Common myeloid progenitor, CD34-positive (primary cell): Measurements from ENCODE around the gene POGLUT2.

ENCODE experiments used
- CTCF ChIA-PET: fragments of 350-600 bp; sonication (Branson Sonifier 250); formaldehyde crosslinking; loops from one replicate; lab custom pipeline; 2021; ENCODE audit warnings: antibody characterized with exemption; lab: Charles Lee
- POLR2A ChIA-PET: fragments of 350-600 bp; sonication (Branson Sonifier 250); formaldehyde crosslinking; loops from one replicate; lab custom pipeline; 2021; ENCODE audit warnings: antibody characterized with exemption; lab: Charles Lee
- DNase-seq, 3 donors: peaks; one replicate each; pipeline versions ENCODE4 v3.0.0 to v3.0.0-alpha.2; 2013
- H3K27ac ChIP-seq, 2 experiments: 1 replicate in 1 of 2; 2 replicates in 1 of 2; pipeline ENCODE4 v1.7.0; 2013; ENCODE audit warnings: inconsistent platforms in 2 of 2, low read length in 2 of 2, mild to moderate bottlenecking in 2 of 2, low read depth in 1 of 2, moderate library complexity in 1 of 2; ENCODE audit not compliant: severe bottlenecking in 2 of 2, insufficient read depth in 1 of 2, poor library complexity in 1 of 2
- H3K27me3 ChIP-seq, 5 experiments: replicated peaks in 2 of 5; 1 replicate in 3 of 5; 2 replicates in 2 of 5; pipeline versions ENCODE4 v1.6.1 to v1.7.0; 2013; ENCODE audit warnings: low read length in 4 of 5, mild to moderate bottlenecking in 2 of 5, moderate library complexity in 2 of 5, inconsistent platforms in 1 of 5; ENCODE audit not compliant: insufficient read depth in 5 of 5, control insufficient read depth in 4 of 5
- H3K36me3 ChIP-seq, 4 experiments: 1 replicate in 2 of 4; 2 replicates in 2 of 4; pipeline versions ENCODE4 v1.6.1 to v1.7.0; 2013; ENCODE audit warnings: low read length in 3 of 4, control low read depth in 1 of 4, mild to moderate bottlenecking in 1 of 4; ENCODE audit not compliant: control insufficient read depth in 4 of 4, insufficient read depth in 4 of 4
- H3K4me1 ChIP-seq, 4 experiments: 1 replicate in 3 of 4; 2 replicates in 1 of 4; pipeline versions ENCODE4 v1.6.1 to v1.7.1; 2013; ENCODE audit warnings: low read length in 3 of 4, mild to moderate bottlenecking in 3 of 4, control low read depth in 1 of 4, inconsistent platforms in 1 of 4, moderate library complexity in 1 of 4; ENCODE audit not compliant: control insufficient read depth in 4 of 4, insufficient read depth in 4 of 4; ENCODE audit errors: control extremely low read depth in 1 of 4
- H3K4me3 ChIP-seq, 7 experiments: 1 replicate in 4 of 7; 2 replicates in 3 of 7; pipeline versions ENCODE4 v1.5.1 to v1.7.0; 2013; ENCODE audit warnings: mild to moderate bottlenecking in 7 of 7, low read length in 6 of 7, moderate library complexity in 6 of 7, inconsistent platforms in 2 of 7, low read depth in 2 of 7, control low read depth in 1 of 7; ENCODE audit not compliant: insufficient read depth in 4 of 7, control insufficient read depth in 1 of 7; ENCODE audit errors: extremely low read depth in 1 of 7
- H3K9me3 ChIP-seq, 5 experiments: 1 replicate in 4 of 5; 2 replicates in 1 of 5; pipeline versions ENCODE4 v1.6.1 to v1.7.1; 2013; ENCODE audit warnings: low read length in 4 of 5, mild to moderate bottlenecking in 2 of 5, inconsistent platforms in 1 of 5, low read depth in 1 of 5, moderate library complexity in 1 of 5; ENCODE audit not compliant: control insufficient read depth in 4 of 5, insufficient read depth in 2 of 5; ENCODE audit errors: control extremely low read depth in 1 of 5
- WGBS: methylation state at CpG from one replicate; pipeline ENCODE4 v1.1.5; 2013; ENCODE audit not compliant: insufficient coverage; 5-methylcytosine and 5-hydroxymethylcytosine counted together

Gene POGLUT2

DNA sequence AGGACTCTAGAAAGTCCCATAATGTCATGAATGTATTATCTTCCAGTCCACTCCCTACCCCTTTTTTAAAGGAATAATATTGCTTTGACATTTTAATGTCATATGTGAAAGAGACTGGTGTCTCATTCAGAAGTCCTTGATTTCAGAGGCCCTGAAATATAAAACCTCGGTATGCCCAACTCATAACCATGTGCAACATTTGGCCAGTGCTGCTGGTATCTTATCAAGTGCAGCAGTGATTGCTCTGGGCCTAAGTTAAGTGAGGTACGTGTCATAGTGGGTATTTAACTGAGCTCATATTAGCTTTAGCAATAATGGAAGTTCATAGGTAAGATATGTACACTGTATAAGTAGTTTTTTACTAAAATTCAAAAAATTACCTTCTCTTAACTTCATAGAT is 39.9 kb downstream of the POGLUT2 start:
- Histone ChIP-seq H3K36me3 (no peaks in the 10 kb centered on the region), H3K4me3 (no peak overlapping the region), H3K9me3 (no peaks in the 10 kb centered on the region), H3K27me3 (no peaks in the 10 kb centered on the region), H3K27ac (no peak overlapping the region), H3K4me1 (no peaks in the 10 kb centered on the region)
- WGBS: 100% methylated on average over 1 of the region's 2 CpGs
- CTCF ChIA-PET: no interaction called here
- DNase-seq: no peak
- POLR2A ChIA-PET: interaction anchor here (1.3 kb wide), 1 partner anchor 18 kb away, joined by 3 read pairs; no protein-coding TSS in a partner anchor

DNA sequence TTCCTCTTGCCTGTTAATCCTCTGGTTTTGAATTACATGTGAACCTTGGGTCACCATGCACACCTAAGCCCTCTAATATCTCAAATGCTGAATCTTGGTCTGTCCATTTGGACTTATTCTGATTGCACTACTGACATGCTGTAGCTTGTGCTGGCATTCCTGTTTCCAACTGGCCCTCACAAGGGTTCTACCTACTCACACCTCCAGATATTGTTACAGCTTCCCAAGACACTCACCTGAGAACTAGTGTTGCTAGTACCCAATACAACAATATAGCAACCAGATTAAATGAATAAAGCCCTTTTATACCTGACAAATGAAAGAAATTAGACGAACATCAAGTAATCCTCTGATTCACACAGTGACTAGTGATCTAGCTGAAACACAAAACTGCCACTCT is 41.8 kb downstream of the POGLUT2 start:
- H3K4me3 ChIP-seq: no peak overlapping the region
- no peaks in the 10 kb centered on the region for H3K27me3 ChIP-seq
- DNase-seq: no peak
- peaks cover 0 to 3% (median 0%) of the 10 kb centered on the region in 5 experiments for H3K9me3 ChIP-seq
- no CpG with 5 or more reads among the region's 1 CpG for WGBS
- H3K27ac ChIP-seq: no peak overlapping the region
- H3K4me1 ChIP-seq: no peaks in the 10 kb centered on the region
- H3K36me3 ChIP-seq: no peaks in the 10 kb centered on the region
- CTCF ChIA-PET: no interaction called here
- POLR2A ChIA-PET: no interaction called here

DNA sequence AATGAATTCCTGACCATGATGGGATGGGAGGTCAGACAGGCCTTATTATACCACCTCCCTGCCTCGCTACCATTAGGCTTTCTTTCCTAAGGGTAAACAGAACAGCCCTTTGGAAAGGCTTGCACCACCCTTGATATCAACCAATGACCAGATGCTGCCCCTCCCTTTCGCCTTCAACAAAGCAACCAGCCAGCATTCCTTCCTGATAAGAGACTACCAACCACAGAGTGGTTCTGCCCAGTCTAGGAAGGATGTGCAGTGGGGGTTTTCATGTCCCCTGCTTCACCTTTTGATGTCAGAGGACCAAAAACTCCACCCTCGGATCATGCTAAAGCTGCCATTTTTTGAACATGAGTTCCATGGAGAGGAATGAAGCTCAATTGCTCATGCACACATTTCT is 46.9 kb downstream of the POGLUT2 start:
- ChIA-PET POLR2A (no interaction called here), CTCF (no interaction called here)
- H3K27ac ChIP-seq: no peak overlapping the region
- 100% methylated on average over 2 of the region's 3 CpGs for WGBS
- DNase-seq: no peak
- peaks cover 0 to 5% (median 2%) of the 10 kb centered on the region in 5 experiments for H3K9me3 ChIP-seq
- H3K36me3 ChIP-seq: no peaks in the 10 kb centered on the region
- no peaks in the 10 kb centered on the region for H3K4me1 ChIP-seq
- no peak overlapping the region for H3K4me3 ChIP-seq
- no peaks in the 10 kb centered on the region for H3K27me3 ChIP-seq

DNA sequence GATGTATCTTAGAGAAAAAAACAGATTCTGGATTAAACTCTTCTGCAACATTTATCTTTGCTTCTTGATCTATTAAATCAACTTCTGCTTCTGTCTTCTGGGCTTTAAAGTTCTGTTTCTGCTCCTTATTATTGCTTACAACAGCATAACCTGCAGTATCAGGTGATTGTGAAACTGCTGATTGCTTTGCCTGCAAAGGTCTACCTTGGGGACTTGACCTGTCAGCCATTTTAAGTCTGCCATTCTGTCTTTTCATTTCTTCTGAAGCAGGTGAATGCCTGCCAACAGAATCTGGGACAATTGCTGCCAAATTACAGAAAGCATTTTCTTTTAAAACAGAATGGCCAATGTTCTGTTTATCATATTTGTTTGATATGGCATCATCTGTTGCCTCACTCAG is 56.3 kb downstream of the POGLUT2 start:
- Histone ChIP-seq H3K27ac (no peak overlapping the region), H3K27me3 (no peaks in the 10 kb centered on the region), H3K4me1 (peaks cover 0 to 4% (median 1%) of the 10 kb centered on the region in 4 experiments), H3K36me3 (no peaks in the 10 kb centered on the region), H3K4me3 (no peak overlapping the region), H3K9me3 (peaks cover 0 to 3% (median 0%) of the 10 kb centered on the region in 5 experiments)
- CTCF ChIA-PET: no interaction called here
- no peak for DNase-seq
- POLR2A ChIA-PET: no interaction called here

DNA sequence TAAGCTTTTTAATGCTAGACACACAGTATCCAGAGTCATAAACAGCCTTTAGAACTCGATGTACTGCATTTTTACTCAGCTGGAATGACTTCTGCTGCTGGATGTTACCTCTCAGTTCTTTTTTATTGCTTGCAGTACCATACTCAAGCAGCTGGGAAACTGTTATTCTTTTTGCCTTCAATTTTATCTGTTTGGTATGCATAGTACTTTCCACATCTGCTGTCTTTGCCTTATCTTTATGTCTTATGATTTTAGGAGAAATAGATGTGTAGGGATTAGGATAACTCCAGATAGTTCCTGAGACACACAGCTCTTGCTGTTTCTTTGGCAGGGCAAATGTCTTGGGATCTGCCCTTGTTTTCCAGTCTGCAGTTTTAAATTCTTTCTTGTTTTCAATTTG is 56.7 kb downstream of the POGLUT2 start:
- Histone ChIP-seq H3K4me3 (no peak overlapping the region), H3K27ac (no peak overlapping the region), H3K36me3 (no peaks in the 10 kb centered on the region), H3K27me3 (no peaks in the 10 kb centered on the region), H3K4me1 (peaks cover 3 to 8% (median 5%) of the 10 kb centered on the region in 4 experiments), H3K9me3 (peaks cover 0 to 3% (median 0%) of the 10 kb centered on the region in 5 experiments)
- ChIA-PET CTCF (no interaction called here), POLR2A (no interaction called here)
- DNase-seq: no peak
- 100% methylated on average over 1 of the region's 1 CpG for WGBS
